Neutrophil (primary cell): ENCODE measurements around the gene WDR72.

Experiments used
- H3K27ac ChIP-seq: fragments of 200-600 bp; sonication (generic); 2 replicates; pipeline ENCODE4 v1.5.1; 2016; ENCODE audit warnings: mild to moderate bottlenecking, moderate library complexity
- H3K27me3 ChIP-seq: fragments of 200-600 bp; sonication (generic); 2 replicates; pipeline ENCODE4 v1.6.0; 2016; ENCODE audit warnings: mild to moderate bottlenecking
- H3K36me3 ChIP-seq: fragments of 200-600 bp; sonication (generic); 2 replicates; pipeline ENCODE4 v1.5.1; 2017
- H3K4me1 ChIP-seq, 2 experiments: fragments of 200-600 bp in 1 of 2; sonication (generic) in 1 of 2; 1 replicate in 1 of 2; 2 replicates in 1 of 2; pipeline versions ENCODE4 v1.5.1 to v1.6.1; 2013 to 2016; ENCODE audit warnings: low read depth in 1 of 2, low read length in 1 of 2, mild to moderate bottlenecking in 1 of 2, moderate library complexity in 1 of 2; ENCODE audit not compliant: control insufficient read depth in 1 of 2, insufficient read depth in 1 of 2
- H3K4me3 ChIP-seq, 2 experiments: fragments of 200-600 bp in 1 of 2; sonication (generic) in 1 of 2; 1 replicate in 1 of 2; 2 replicates in 1 of 2; pipeline ENCODE4 v1.5.1; 2013 to 2016; ENCODE audit warnings: low read depth in 1 of 2, low read length in 1 of 2, mild to moderate bottlenecking in 1 of 2, moderate library complexity in 1 of 2
- H3K9me3 ChIP-seq: fragments of 200-600 bp; sonication (generic); 2 replicates; pipeline ENCODE4 v1.5.1; 2016
- CTCF ChIP-seq: fragments of 200-600 bp; sonication (generic); IDR thresholded peaks from 2 replicates; pipeline ENCODE4 v1.5.1; 2016; ENCODE audit warnings: antibody characterized with exemption

Gene WDR72

GRCh38 chr15:53753813-53754212, 5.7 kb downstream of the WDR72 start:
- Histone ChIP-seq H3K4me3 (no peak overlapping the region), H3K9me3 (no peaks in the 10 kb centered on the region), H3K4me1 (no peaks in the 10 kb centered on the region), H3K36me3 (no peaks in the 10 kb centered on the region), H3K27me3 (peaks cover 23% of the 10 kb centered on the region), H3K27ac (no peak overlapping the region)
- TF ChIP-seq CTCF, result no peak

- Histone ChIP-seq H3K4me3 (no peak overlapping the region), H3K27ac (no peak overlapping the region), H3K36me3 (no peaks in the 10 kb centered on the region), H3K9me3 (no peaks in the 10 kb centered on the region), H3K4me1 (no peaks in the 10 kb centered on the region), H3K27me3 (peaks cover 9% of the 10 kb centered on the region)
- TF ChIP-seq CTCF, result no peak
These were observed 7.1 kb downstream of the WDR72 start for GRCh38 chr15:53752406-53752805.

- TF ChIP-seq CTCF, result no peak
- Histone ChIP-seq H3K4me1 (no peaks in the 10 kb centered on the region), H3K27me3 (no peaks in the 10 kb centered on the region), H3K36me3 (no peaks in the 10 kb centered on the region), H3K4me3 (no peak overlapping the region), H3K27ac (no peak overlapping the region), H3K9me3 (no peaks in the 10 kb centered on the region)
These were observed 11.9 kb downstream of the WDR72 start for GRCh38 chr15:53747501-53748068.

- H3K36me3 ChIP-seq, result no peaks in the 10 kb centered on the region
- H3K27me3 ChIP-seq, result no peaks in the 10 kb centered on the region
- TF ChIP-seq CTCF, result no peak
- H3K27ac ChIP-seq, result no peak overlapping the region
- no peaks in the 10 kb centered on the region for H3K9me3 ChIP-seq
- no peak overlapping the region for H3K4me3 ChIP-seq
- H3K4me1 ChIP-seq, result no peaks in the 10 kb centered on the region
These were observed 13.4 kb downstream of the WDR72 start for GRCh38 chr15:53746101-53746500.

DNA sequence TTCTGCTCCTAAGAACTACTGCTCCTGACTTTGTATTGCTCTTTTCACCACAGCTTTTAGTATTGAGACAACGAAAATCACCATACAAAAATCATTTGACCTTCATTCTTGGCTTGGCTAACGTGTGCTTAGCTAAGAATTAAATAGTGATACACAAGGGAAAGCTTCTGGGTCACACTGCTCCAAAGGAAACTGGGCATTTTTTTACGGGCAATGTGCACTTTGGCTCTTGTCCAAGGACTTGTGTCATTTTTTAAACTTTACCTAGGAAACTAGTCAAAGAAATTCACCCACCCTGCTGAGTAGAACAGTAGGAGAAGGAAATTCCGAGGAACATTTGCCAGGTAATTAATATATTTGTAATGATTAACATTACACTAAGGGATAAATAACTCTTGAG, 19.8 kb downstream of the WDR72 start:
- TF ChIP-seq CTCF, result no peak
- no peaks in the 10 kb centered on the region for H3K9me3 ChIP-seq
- no peaks in the 10 kb centered on the region for H3K27me3 ChIP-seq
- no peak overlapping the region for H3K4me3 ChIP-seq
- H3K4me1 ChIP-seq, result no peaks in the 10 kb centered on the region
- no peaks in the 10 kb centered on the region for H3K36me3 ChIP-seq
- no peak overlapping the region for H3K27ac ChIP-seq

GRCh38 chr15:53739187-53739586, 20.3 kb downstream of the WDR72 start:
- Histone ChIP-seq H3K9me3 (no peaks in the 10 kb centered on the region), H3K27ac (no peak overlapping the region), H3K4me1 (no peaks in the 10 kb centered on the region), H3K4me3 (no peak overlapping the region), H3K27me3 (no peaks in the 10 kb centered on the region), H3K36me3 (no peaks in the 10 kb centered on the region)
- no peak for TF ChIP-seq CTCF
